GM19468 (cell line): Measurements from ENCODE around the gene TOPAZ1.

Source experiments
- ATAC-seq: cut with Tn5 transposase; IDR thresholded peaks from one replicate; pipeline ENCODE4 v1.9.1; 2021; ENCODE audit warnings: mild to moderate bottlenecking, moderate library complexity, moderate number of reproducible peaks; ENCODE audit not compliant: unreplicated experiment; ENCODE audit errors: extremely low read depth

Gene TOPAZ1

DNA sequence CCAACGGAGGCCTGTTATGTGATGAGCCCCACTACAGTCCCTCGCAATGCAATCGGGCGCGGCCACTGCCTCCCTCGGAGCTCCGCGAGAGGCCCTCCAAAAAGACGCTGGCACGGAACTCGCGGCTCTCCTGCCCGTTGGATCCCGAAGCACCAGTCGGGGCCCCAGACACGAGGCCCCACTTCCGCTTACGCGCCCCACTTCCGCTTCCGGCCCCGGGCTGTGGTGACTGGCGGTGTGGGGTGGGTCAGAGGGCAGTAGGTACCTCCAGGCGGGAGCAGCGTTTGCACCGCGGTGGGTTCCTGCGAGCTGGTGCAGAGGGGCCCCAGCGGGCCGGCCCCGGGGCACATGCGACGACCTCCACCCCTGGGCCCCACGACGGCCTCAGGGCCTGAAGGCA, at the start of gene TOPAZ1:
TOPAZ1 (plus strand) TSS at position 181 of the 400 bp plus-strand sequence; CDS start at position 349, 168 bp downstream.
- no peak for ATAC-seq

DNA sequence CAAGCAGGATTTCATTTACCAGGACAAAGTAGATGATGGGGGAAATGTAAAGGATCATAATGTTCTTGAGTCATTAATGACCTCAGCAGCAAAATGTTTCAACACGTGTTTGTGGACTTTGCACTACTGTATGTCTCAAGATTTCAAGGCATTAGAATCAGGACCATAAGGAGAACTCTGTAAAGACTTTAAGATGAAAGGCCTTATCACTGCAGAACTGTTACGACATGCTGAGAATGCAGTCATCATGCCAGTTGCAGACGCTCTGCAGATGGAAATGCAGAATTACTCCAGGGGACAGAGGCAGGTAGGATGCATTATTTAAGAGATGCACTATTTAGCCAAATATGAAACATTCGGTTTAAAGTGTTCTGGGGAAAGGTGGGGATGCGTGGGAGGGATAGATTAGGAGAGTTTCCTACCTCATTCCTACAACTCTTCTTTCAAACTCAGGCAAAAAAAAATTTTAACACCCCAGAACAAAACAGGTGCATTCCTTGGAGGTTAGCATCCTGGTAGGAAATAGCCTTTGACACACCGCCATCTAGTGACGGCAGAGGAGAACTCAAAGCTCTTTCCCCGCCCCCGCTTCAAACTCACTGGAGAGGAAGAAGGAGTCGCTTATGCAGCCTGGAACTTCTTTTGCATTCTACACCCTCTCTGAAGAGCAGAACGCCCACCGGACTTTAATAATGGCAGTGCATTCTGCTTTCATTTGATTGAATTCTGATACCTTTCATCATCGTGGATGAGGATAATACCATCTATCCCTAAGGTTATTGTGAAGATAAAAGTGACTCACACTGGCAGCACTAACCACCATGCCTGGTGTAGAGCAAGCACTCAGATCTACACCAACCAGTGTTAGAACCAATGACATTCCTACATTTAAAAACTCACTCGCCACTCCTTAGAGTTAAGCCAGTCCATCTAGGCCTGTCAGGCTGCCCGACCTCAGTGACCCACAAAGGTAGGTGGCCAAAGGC, 43.1 kb upstream of the TOPAZ1 start:
- no peak for ATAC-seq

DNA sequence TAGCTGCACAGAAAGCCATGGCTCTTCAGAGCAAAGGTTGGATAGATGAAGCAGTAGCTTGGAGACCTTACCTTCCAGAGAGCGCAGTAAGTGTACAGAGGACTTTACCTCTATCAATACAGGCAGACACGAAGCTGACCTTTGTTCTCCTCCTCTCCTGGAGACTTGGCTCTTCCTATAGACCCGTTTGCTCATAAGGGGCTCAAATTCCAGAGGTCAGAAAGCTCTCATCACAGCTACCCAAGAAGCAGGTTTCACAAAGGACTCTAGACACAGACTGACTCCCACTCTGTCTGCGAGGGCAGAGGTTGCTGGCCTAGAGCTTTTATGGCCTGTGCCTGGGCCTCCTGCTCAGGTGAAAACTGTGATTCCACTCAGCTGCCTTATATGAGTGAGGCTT, 35.4 kb upstream of the TOPAZ1 start:
- ATAC-seq = no peak

DNA sequence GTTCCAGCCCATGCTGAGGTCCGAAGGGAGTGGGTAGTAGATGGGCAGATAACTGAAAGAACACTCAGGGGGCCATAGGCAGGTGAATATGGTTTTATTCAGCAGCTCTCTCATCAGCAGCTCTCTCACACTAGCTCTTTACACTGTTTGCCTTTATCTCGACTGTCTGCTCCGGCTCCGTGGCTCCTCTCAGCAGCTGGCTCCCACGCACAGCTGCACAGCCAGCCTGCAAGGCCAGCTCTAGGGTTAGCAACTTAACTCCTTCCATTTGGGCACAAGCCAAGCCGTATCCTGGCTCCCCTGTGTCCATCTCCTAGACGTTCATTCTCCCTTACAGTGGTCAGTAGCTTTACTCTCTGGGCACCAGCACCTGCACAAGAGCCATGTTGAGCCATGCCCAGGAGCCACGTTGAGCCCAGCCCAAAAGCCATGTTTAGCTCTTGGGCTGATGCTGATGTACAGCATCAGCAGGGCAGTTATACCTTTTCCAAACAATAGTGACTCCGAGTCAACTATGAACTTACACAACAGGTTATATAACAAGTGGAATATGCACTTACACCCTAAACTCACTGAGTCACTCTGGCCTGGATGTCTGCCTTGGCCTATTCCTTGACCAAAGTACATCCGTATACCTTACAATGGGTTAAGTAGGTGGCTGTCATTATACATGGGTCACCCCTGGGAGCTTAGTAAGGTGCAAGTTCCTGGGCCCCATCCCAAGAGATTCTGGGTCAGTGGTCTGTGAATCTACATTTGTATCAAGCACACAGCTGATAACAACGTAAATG, 34.6 kb upstream of the TOPAZ1 start:
- no peak for ATAC-seq

DNA sequence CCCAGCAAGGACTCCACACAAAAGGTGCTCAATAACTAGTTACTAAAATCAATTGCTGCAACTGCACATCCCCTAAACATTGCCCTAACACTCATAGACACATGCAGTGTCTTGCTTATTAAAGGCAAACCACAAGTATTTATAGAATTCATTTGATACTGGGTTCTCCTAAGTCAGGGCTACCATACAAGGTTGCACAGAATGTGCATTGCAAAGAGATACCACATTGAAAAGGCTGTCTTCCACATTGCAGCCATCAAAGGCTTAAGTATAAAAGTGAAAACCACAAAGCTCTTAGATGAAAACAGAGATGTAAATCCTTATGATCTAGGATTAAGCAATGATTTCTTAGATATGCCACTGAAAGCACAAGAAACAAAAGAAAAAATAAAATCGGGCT, 33.6 kb upstream of the TOPAZ1 start:
- no peak for ATAC-seq

DNA sequence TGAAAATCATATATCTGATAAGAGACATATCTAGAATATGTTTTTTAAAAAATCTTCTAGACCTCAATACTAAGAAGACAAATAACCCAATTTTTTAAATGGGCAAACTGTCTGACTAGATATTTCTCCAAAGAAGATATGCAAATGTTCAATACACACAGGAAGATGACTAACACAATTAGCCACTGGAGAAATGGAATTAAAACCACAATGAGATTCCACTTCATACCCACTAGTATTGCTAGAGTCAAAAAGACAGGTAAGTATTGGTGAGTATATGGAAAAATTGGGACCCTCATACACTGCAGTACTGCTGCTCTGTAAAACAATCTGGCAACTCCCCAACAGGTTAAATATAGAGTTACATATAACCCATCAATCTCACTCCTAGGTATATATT, 33.1 kb upstream of the TOPAZ1 start:
- ATAC-seq = no peak

DNA sequence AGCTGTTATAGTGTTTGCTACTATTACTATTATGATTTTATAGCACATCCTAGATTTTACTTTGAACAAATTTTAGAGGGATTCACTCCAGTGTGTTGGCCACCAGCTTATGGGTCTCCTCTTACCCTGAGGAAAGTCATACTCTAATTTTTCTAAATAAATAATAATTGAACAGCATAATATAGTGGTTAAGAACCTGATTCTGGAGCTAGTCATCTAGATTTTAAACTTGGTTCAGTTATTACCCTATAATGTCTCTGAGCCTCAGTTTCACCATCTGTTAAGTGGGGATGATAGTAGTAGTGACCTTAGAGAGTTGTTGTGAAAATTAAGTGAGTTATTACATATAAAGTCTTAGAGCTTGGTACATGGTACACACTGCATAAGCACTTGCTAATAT, 30.7 kb upstream of the TOPAZ1 start:
- ATAC-seq = no peak

DNA sequence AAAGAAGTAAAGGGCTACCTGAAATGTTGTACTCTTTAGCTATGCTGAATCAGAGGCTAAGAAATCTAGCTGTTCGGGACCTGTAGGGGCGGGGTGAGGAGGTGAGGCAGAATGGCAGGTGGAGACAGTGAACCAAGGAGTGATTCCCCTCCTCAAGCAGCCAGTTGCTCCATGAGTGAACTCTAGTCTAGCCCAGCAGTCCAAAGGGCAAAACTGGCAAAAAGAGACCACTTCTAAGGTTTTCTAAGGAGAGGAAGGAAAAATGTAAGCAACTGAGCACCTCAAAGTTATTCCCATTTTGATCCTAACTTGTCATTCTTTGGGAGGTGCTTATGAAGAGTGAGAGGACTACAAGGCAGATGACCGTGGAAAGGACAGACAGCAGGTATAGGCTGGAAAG, 19.3 kb upstream of the TOPAZ1 start:
- no peak for ATAC-seq

DNA sequence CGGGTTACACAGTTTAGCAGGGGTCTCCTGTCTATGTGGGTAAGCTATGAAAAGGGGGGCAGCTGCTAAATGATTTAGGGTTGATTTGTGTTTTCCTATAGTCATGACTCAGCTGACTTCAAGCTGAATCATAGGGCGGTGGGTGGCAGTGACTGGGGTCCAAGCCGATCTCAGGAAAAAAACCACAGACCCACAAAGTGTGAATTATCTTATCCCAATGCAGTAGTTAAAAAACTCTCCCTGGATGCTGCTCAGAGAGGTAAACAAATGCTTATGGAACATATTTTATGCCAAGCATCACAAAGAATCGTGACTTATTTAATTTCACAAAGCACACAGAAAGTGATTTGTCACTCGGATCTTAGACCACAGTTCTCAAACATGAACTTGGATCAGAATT, 18.4 kb upstream of the TOPAZ1 start:
- no peak for ATAC-seq

DNA sequence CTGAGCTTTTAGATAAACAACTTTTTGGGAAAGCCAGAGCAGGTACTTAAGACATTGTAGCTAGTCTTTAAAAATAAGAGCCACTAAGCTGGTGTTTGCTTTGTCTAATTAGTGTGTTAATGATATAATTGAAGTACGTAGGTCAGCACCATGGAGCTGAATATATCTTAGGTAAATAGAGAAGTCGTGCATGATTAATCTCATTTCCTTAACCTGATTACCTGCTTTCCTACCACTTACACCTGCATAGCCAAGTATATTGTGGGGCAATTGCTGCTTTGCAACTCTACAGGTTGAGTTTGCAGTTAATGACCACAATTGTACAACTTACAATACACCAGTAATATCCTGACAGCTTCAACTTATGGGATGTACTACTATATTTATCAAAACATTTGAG, 17.6 kb upstream of the TOPAZ1 start:
- ATAC-seq = no peak

DNA sequence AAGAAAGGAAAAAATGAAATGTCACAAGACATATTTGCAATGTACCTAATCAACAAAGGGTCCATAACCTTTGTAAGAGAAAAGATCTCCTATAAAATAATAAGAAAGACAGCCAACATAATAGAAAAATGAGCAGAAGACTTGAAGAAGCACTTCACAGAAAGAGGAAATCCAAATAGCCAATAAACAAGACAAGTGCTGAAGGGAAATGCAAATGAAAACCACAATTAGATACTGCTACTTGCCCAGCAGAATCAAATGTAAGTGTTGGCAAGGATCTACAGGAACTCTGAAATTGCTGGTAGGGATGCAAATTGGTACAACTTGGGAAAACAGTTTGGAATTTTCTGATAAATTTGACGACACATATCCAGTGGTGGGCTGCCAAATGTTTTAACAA, 15.1 kb upstream of the TOPAZ1 start:
- no peak for ATAC-seq

DNA sequence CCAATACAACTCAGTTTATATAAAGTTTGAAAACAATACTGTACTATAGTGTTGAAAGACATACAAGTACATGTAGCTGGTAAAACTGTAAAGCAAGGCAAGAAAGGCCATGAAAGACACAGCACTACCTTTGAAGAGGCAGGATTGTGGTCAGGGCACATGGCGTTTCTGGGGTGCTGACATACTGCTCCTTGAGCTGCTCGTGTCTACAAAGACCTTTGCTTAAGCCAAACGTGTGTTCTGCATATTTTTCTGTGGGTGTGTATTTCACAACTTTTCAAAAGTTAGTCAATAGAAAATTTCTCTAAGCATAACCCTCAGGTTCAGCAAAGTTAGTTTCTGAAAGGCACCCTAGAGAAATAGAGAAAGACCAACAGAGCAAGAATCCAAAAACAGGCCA, 14.1 kb upstream of the TOPAZ1 start:
- no peak for ATAC-seq

DNA sequence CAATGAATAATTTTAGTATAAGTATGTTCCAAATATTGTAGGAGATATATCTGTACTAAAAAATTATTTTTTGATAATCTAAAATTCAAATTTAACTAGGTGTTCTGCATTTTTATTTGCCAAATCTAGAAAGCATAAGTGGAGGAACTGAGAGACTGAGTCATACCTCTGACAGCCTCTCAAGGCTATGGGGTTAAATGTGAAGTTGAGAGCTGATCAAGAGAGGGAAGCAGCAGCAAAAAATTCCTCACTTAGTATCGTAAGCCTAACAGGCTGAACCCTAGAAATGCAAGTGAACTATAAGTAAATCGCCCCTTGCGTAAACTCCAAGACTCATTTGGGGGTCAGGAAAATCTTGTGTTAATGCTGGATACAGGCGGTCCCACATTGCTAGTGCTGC, 12.8 kb upstream of the TOPAZ1 start:
- no peak for ATAC-seq

DNA sequence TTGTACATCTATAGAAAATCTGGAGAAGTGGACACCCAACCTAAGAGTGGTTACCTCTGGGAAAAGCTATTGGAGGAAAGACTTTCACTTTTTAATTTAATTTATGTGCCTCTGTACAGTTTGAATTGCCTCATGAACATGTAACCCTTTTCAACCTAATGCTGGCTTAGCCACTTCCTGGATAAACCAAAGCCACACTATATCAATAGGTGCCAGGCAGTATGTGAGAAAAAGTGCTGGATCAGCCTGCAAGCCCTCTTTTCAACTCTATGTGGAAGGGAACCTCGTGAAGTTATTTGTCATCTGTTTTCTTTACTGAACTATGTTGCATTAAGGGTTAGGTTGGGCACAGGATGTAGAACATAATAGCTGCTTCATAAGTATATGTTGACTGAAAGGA, 9.3 kb upstream of the TOPAZ1 start:
- no peak for ATAC-seq

DNA sequence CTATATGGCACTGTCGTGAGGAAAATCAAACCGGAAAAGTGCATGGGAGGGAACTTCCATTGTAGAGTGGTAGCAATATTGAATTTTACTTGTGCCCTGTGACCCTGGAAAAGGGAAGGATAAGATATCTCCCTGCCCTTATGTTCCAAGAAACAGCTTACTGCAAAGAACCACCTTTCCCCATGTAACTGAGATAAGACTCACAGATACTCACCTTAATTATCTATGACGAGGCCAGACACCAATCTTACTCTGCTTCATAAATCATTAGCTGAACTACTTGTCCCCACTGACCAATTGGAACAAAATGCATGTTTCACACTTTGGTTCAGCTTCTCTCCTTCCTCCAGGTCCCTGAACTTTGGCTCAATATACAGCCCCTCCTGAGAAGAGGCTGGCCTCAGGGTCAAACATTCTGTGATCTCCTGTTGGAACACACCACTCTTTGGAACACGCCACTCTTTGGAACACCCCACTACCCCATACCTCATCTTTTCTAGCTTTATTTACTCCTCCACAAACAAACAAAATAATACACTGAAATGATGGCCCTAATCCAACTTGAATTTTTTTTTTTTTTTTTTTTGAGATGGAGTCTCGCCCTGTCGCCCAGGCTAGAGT, 6.9 kb upstream of the TOPAZ1 start:
- ATAC-seq = no peak

DNA sequence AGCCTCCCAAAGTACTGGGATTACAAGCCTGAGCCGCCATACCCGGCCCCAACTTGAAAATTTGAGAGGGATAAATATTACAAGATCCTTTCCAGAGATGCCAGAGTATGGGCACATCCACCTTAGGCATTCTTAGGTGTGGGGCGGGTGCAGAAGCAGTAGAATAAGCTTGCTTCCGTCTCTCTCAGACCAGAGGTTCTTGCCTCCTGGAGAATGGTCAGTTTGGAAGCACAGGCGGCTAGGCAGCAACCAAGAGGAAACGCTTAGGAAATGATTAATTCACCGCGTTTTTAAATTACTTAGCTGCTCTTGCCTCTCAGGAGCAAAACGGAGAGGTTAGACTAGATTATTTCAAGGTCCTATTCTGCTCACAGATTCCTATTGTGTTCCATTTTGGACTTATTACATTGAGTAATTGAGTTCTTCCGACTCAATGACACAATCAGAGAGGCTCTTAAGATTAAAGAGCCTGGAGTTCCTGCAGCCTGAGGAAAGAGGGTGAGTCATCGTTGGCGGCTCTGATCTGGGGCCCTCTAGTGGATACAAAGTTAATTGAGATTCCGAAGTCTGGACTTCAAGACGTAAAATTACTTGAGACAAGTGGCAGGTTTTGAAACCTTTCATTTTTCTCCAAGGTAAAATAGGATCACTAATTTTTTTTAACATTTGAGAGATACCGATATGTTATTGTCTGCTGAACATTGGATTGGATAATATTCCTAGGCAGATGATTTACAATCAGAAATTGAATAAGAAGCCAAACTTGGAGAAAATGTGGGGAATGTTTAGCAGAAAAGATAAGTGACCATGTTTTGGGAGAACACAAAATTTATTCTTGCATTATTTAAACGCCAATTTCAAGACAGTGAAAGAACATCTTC, 5.8 kb upstream of the TOPAZ1 start:
- ATAC-seq = no peak

DNA sequence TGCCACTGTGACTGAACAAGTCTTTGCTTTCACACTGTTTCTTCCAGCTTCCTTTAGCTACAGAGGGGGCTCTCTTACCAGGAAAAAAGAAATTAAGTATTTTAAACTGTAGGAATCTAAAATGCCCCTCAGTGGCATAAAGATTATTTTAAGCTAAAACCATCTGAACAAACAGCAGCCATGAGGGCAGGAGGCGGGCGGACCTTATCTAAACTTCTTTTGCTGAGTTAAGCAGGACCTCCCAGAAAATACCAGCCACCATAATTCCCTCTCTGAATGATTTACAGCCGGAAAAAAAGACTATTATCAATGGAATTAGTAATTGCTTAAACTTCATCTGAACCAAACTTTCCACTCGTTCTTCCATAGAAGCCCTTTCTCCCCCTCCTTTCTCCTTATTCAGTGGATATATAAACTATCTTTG, 5.2 kb upstream of the TOPAZ1 start:
- ATAC-seq = no peak

DNA sequence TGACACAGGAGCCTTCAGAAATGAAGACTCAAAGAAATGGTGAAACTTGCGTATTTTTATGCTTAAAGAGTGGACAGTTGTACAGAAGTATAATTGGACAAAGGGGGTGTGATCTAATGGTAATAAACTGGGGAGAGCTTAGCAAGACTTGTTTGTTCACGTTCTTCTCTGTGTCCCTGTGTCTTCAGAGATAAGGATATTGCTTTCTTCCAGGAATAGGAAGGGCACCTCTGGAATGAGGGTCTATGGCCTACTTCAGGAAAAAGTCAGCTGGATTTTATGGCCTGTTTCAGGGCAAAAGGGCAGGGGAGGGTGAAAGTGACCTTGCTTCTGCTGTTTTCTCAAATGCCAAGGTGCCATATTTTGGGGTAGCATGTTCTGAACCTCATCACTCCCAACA, 4.5 kb upstream of the TOPAZ1 start:
- no peak for ATAC-seq

DNA sequence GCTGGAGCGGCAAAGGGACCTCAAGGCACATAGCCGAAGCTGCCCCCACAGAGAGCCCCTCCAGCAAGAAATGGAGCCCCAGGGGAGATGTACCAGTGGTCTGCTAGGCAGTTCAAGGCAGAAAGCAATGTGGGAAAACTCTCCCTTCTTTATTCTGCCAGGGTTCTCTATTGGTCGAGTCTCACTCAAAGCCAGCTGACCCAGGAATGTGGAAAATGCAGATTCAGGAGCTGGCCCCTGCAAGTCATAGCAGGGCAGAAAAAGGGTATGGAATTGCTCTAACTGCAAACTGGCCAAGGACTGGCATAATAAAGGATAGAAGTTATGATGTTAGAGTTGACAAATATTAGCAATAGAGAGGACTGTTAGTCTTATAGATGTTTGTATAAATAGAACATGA, 4.0 kb upstream of the TOPAZ1 start:
- no peak for ATAC-seq

DNA sequence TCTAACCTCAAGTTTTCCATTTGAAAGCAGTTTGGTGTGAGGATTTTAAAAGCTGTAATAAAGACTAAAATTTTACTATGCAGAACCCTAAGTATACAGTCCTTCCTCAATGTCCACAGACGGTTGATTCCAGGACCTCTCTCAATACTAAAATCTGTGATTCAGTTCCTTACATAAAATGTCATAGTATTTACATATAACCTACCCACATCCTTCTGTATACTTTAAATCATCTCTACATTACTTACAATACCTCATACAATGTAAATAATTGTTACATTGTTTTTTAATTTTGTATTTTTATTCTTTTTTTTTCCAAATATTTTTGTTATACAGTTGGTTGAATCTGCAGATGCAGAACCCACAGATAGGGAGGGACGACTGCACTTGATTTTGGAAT, 2.8 kb upstream of the TOPAZ1 start:
- no peak for ATAC-seq
